OCI-LY3 (cell line): Measurements from ENCODE around the gene RSBN1.

Experiments used
- H2AFZ ChIP-seq: fragments of 200-600, 300-600 bp; shearing (Covaris generic); 2 replicates; pipeline ENCODE4 v1.6.0; 2014; ENCODE audit warnings: antibody characterized with exemption, low read depth, low read length
- H3K27ac ChIP-seq: fragments of 200-600, 300-600 bp; sonication (generic); 2 replicates; pipeline ENCODE4 v1.5.1; 2014; ENCODE audit warnings: mild to moderate bottlenecking, low read length, moderate library complexity, mixed read lengths
- H3K27me3 ChIP-seq: fragments of 200-600, 300-600 bp; sonication (generic); 2 replicates; pipeline ENCODE4 v1.6.1; 2014; ENCODE audit warnings: low read depth, low read length, mixed read lengths
- H3K36me3 ChIP-seq: fragments of 200-600, 300-600 bp; sonication (generic); replicated peaks from 2 replicates; pipeline ENCODE3; 2014; ENCODE audit warnings: low read depth, low read length, mixed read lengths
- H3K4me1 ChIP-seq: fragments of 300-600, 200-600 bp; sonication (generic); 2 replicates; pipeline ENCODE4 v1.6.1; 2014; ENCODE audit warnings: low read length, mixed read lengths
- H3K4me2 ChIP-seq: fragments of 200-600, 300-600 bp; sonication (generic); 2 replicates; pipeline ENCODE4 v1.6.1; 2014; ENCODE audit warnings: low read length, mixed read lengths
- H3K4me3 ChIP-seq: fragments of 300-600, 200-600 bp; sonication (generic); 2 replicates; pipeline ENCODE4 v1.5.1; 2014; ENCODE audit warnings: antibody characterized with exemption, mild to moderate bottlenecking, low read length, moderate library complexity
- H3K79me2 ChIP-seq: fragments of 300-600, 200-600 bp; shearing (Covaris generic); 2 replicates; pipeline ENCODE4 v1.6.1; 2014; ENCODE audit warnings: mild to moderate bottlenecking, low read length, mixed read lengths
- H3K9ac ChIP-seq: fragments of 300-600, 200-600 bp; shearing (Covaris generic); 2 replicates; pipeline ENCODE4 v1.6.0; 2014; ENCODE audit warnings: mild to moderate bottlenecking, low read length, moderate library complexity
- H3K9me3 ChIP-seq: fragments of 200-600, 300-600 bp; shearing (Covaris generic); 2 replicates; pipeline ENCODE4 v1.6.1; 2014; ENCODE audit warnings: low read length, mixed read lengths; ENCODE audit not compliant: insufficient read depth
- H4K20me1 ChIP-seq: fragments of 200-600, 300-600 bp; sonication (generic); 2 replicates; pipeline ENCODE4 v1.6.1; 2016; ENCODE audit warnings: low read length, mixed read lengths; ENCODE audit not compliant: insufficient read depth
- CTCF ChIP-seq: fragments of 200-600, 300-600 bp; sonication (generic); IDR thresholded peaks from 2 replicates; pipeline ENCODE4 v1.5.1; 2014; ENCODE audit warnings: antibody characterized with exemption, low read length, low read depth
- EZH2phosphoT487 ChIP-seq: fragments of 200-600 bp; shearing (Covaris generic); IDR thresholded peaks from 2 replicates; pipeline ENCODE4 v1.6.1; 2018; ENCODE audit warnings: antibody characterized with exemption, mixed run types, low read depth

RSBN1 gene

GRCh38 chr1:113811888-113812660 lies at the start of gene RSBN1:
Gene RSBN1 (minus strand): TSS chr1:113812476. CDS start chr1:113812412, 64 bp downstream.
- Histone ChIP-seq H3K79me2 (peaks cover 48% of the 10 kb centered on the region), H3K27ac (peak within 1 kb of the TSS; percentile 83), H3K4me1 (peaks cover 18% of the 10 kb centered on the region), H3K9me3 (no peaks in the 10 kb centered on the region), H4K20me1 (peaks cover 19% of the 10 kb centered on the region), H2AFZ (peak within 1 kb of the TSS; percentile 97), H3K27me3 (no peaks in the 10 kb centered on the region), H3K4me2 (peak within 1 kb of the TSS; percentile 87), H3K36me3 (peaks cover 8% of the 10 kb centered on the region), H3K9ac (peak within 1 kb of the TSS; percentile 92), H3K4me3 (peak within 1 kb of the TSS; percentile 99)
- no peak for TF ChIP-seq EZH2phosphoT487
- TF ChIP-seq CTCF, result no peak

GRCh38 chr1:113861641-113862040 lies 49.4 kb upstream of the RSBN1 start:
- Histone ChIP-seq H3K9ac (no peak overlapping the region), H3K27ac (no peak overlapping the region), H2AFZ (no peak overlapping the region), H3K27me3 (no peaks in the 10 kb centered on the region), H3K4me3 (no peak overlapping the region), H3K36me3 (no peaks in the 10 kb centered on the region), H3K4me2 (peak overlapping the region; percentile 11; the same call in 1 of the 2 replicates), H3K9me3 (no peaks in the 10 kb centered on the region), H3K4me1 (peaks cover 56% of the 10 kb centered on the region), H3K79me2 (no peaks in the 10 kb centered on the region), H4K20me1 (no peaks in the 10 kb centered on the region)
- TF ChIP-seq CTCF (no peak), EZH2phosphoT487 (no peak)

GRCh38 chr1:113860891-113861290 lies 48.6 kb upstream of the RSBN1 start:
- no peaks in the 10 kb centered on the region for H4K20me1 ChIP-seq
- H3K4me2 ChIP-seq, result peak overlapping the region; percentile 78; the same call in 1 of the 2 replicates
- H3K36me3 ChIP-seq, result peaks cover 5% of the 10 kb centered on the region
- no peaks in the 10 kb centered on the region for H3K79me2 ChIP-seq
- H3K9me3 ChIP-seq, result no peaks in the 10 kb centered on the region
- H3K27me3 ChIP-seq, result no peaks in the 10 kb centered on the region
- no peak overlapping the region for H2AFZ ChIP-seq
- peak overlapping the region; percentile 99 for H3K27ac ChIP-seq
- H3K4me3 ChIP-seq, result no peak overlapping the region
- H3K9ac ChIP-seq, result no peak overlapping the region
- TF ChIP-seq EZH2phosphoT487, result no peak
- TF ChIP-seq CTCF, result no peak
- H3K4me1 ChIP-seq, result peaks cover 60% of the 10 kb centered on the region

- Histone ChIP-seq H3K9me3 (no peaks in the 10 kb centered on the region), H3K27ac (peak overlapping the region; percentile 99), H4K20me1 (no peaks in the 10 kb centered on the region), H3K36me3 (peaks cover 7% of the 10 kb centered on the region), H3K4me3 (peak overlapping the region; percentile 59), H3K27me3 (no peaks in the 10 kb centered on the region), H3K4me2 (peak overlapping the region; percentile 78), H3K4me1 (peaks cover 63% of the 10 kb centered on the region), H3K9ac (peak overlapping the region; percentile 76), H2AFZ (no peak overlapping the region), H3K79me2 (no peaks in the 10 kb centered on the region)
- no peak for TF ChIP-seq EZH2phosphoT487
- no peak for TF ChIP-seq CTCF
These were observed 47.4 kb upstream of the RSBN1 start for GRCh38 chr1:113859478-113860175.
